GM12878 (cell line): ENCODE results near the gene SEC14L6. TPM values are rescaled to one million over a fixed set of nuclear protein-coding genes. Genes with fewer than 3 reads are reported as not detected.
"Not testable (repeated sequence)": the region's sequence is repeated elsewhere in the genome, so short reads cannot be mapped to it uniquely, and the experiment has no call there.

Experiments
- ATAC-seq: fragments of 200-7000 bp; cut with Tn5 transposase; 3 replicates; pipeline ENCODE4 v1.9.1; 2020; ENCODE audit warnings: mild to moderate bottlenecking, moderate library complexity
- BruUV-seq: library from RNA; stranded (reverse); fragments of 400-500 nt; replicated peaks from 2 replicates; lab custom pipeline; 2021; lab: Mats Ljungman, UMichigan
- CTCF ChIA-PET: fragments of 300-600 bp; sonication (Branson Sonifier 250); formaldehyde crosslinking; extraction: SDS; loops from one replicate; lab custom pipeline; 2021; ENCODE audit warnings: inconsistent platforms; lab: Yijun Ruan, JAX
- POLR2A ChIA-PET: fragments of 350-600 bp; formaldehyde crosslinking; extraction: SDS; loops from one replicate; lab custom pipeline; 2021; ENCODE audit warnings: inconsistent platforms; lab: Charles Lee
- RAD21 ChIA-PET: fragments of 300-600 bp; sonication (Branson Sonifier 250); formaldehyde crosslinking; loops from one replicate; lab custom pipeline; 2023; ENCODE audit warnings: antibody characterized with exemption; ENCODE audit not compliant: unreplicated experiment; lab: Charles Lee
- SMC1A ChIA-PET: fragments of 300-600 bp; sonication (Branson Sonifier 250); formaldehyde crosslinking; loops from one replicate; lab custom pipeline; 2023; ENCODE audit not compliant: unreplicated experiment, uncharacterized antibody; lab: Charles Lee
- DNase-seq: peaks from one replicate; pipeline ENCODE4 v3.0.0-alpha.2; 2011; ENCODE audit warnings: low read depth, low spot score
- FAIRE-seq: peaks from 3 replicates; lab custom pipeline; 2011; peaks lifted over from hg19 to GRCh38; lab: Jason Lieb, UNC
- H2AFZ ChIP-seq: 2 replicates; pipeline ENCODE4 v1.6.0; 2011; ENCODE audit warnings: low read depth, low read length, control low read depth; ENCODE audit not compliant: control insufficient read depth
- H3K27ac ChIP-seq: 2 replicates; pipeline ENCODE4 v1.5.1; 2011; ENCODE audit warnings: control low read depth; ENCODE audit not compliant: control insufficient read depth, insufficient read depth
- H3K27me3 ChIP-seq, 2 experiments: replicated peaks in 1 of 2; 2 replicates each; pipeline versions ENCODE4 v1.6.0 to v1.6.1; 2011; ENCODE audit warnings: low read length in 1 of 2; ENCODE audit not compliant: control insufficient read depth in 2 of 2, insufficient read depth in 2 of 2
- H3K36me3 ChIP-seq, 2 experiments: 2 replicates each; pipeline ENCODE4 v1.5.1; 2011; ENCODE audit warnings: low read length in 1 of 2; ENCODE audit not compliant: control insufficient read depth in 2 of 2, insufficient read depth in 2 of 2
- H3K4me1 ChIP-seq: 2 replicates; pipeline ENCODE4 v1.6.1; 2011; ENCODE audit warnings: mild to moderate bottlenecking, low read length, moderate library complexity, mixed read lengths; ENCODE audit not compliant: control insufficient read depth, insufficient read depth
- H3K4me2 ChIP-seq: 2 replicates; pipeline ENCODE4 v1.6.0; 2011; ENCODE audit warnings: control low read depth; ENCODE audit not compliant: control insufficient read depth, insufficient read depth
- H3K4me3 ChIP-seq: fragments of 200-600 bp; sonication (generic); 2 replicates; pipeline ENCODE4 v1.5.1; 2016
- H3K79me2 ChIP-seq: 2 replicates; pipeline ENCODE4 v1.6.0; 2011; ENCODE audit warnings: low read length; ENCODE audit not compliant: control insufficient read depth, insufficient read depth
- H3K9ac ChIP-seq: 2 replicates; pipeline ENCODE4 v1.8.0; 2011; ENCODE audit warnings: low read length, control low read depth, mixed read lengths; ENCODE audit not compliant: control insufficient read depth, insufficient read depth
- H3K9me3 ChIP-seq: replicated peaks from 3 replicates; pipeline ENCODE4 v1.5.1; 2011; ENCODE audit warnings: mild to moderate bottlenecking, low read length; ENCODE audit not compliant: control insufficient read depth, insufficient read depth
- H4K20me1 ChIP-seq: 2 replicates; pipeline ENCODE4 v1.6.0; 2011; ENCODE audit not compliant: control insufficient read depth, insufficient read depth
- BCL11A ChIP-seq: IDR thresholded peaks from 2 replicates; pipeline ENCODE4 v1.6.1; 2011; ENCODE audit warnings: low read depth, low read length
- CTCF ChIP-seq, 3 experiments: IDR thresholded peaks in 2 of 3; conservative IDR thresholded peaks in 1 of 3; 2 replicates each; pipeline ENCODE4 v1.5.1; 2011; ENCODE audit warnings: low read depth in 3 of 3, low read length in 3 of 3, mild to moderate bottlenecking in 3 of 3, control low read depth in 2 of 3, moderate library complexity in 2 of 3, inconsistent platforms in 1 of 3, mixed read lengths in 1 of 3; ENCODE audit not compliant: control insufficient read depth in 2 of 3, insufficient read depth in 1 of 3; ENCODE audit errors: extremely low read depth in 1 of 3
- EED ChIP-seq: sonication (generic); IDR thresholded peaks from 2 replicates; pipeline ENCODE4 v1.6.1; 2016; ENCODE audit warnings: antibody characterized with exemption, low read depth
- HDAC2 ChIP-seq: fragments of 200-600 bp; sonication (generic); IDR thresholded peaks from 2 replicates; pipeline ENCODE4 v1.6.1; 2017
- HSF1 ChIP-seq: fragments of 150-350 bp; IDR thresholded peaks from 2 replicates; pipeline ENCODE4 v1.6.1; 2014; ENCODE audit warnings: mild to moderate bottlenecking, low read depth, low read length
- JUND ChIP-seq: IDR thresholded peaks from 2 replicates; pipeline ENCODE4 v1.6.1; 2012; ENCODE audit warnings: low read depth, mild to moderate bottlenecking, low read length, improper control_type of control experiment, moderate library complexity
- MTA2 ChIP-seq: fragments of 450-650 bp; IDR thresholded peaks from 2 replicates; pipeline ENCODE4 v1.6.1; 2016; ENCODE audit warnings: low read depth, mild to moderate bottlenecking, moderate library complexity
- POLR2AphosphoS5 ChIP-seq: IDR thresholded peaks from 2 replicates; pipeline ENCODE4 v1.6.1; 2011; ENCODE audit warnings: mild to moderate bottlenecking, low read length, inconsistent platforms
- STAT1 ChIP-seq: fragments of 450-650 bp; conservative IDR thresholded peaks from 2 replicates; pipeline ENCODE4 v1.6.1; 2014; ENCODE audit warnings: antibody characterized with exemption, mild to moderate bottlenecking
- TCF12 ChIP-seq: IDR thresholded peaks from 2 replicates; pipeline ENCODE4 v1.6.1; 2011; ENCODE audit warnings: low read depth, mild to moderate bottlenecking, low read length
- ZNF207 ChIP-seq: fragments of 450-650 bp; IDR thresholded peaks from 2 replicates; pipeline ENCODE4 v1.6.1; 2014; ENCODE audit warnings: antibody characterized with exemption, mild to moderate bottlenecking, borderline replicate concordance
- WGBS: methylation state at CpG from one replicate; pipeline ENCODE4 v1.1.6; 2016; ENCODE audit warnings: low lambda C conversion rate; ENCODE audit not compliant: insufficient replicate concordance, insufficient coverage; ENCODE audit errors: missing lambda C conversion rate; 5-methylcytosine and 5-hydroxymethylcytosine counted together
- in situ Hi-C: fragments of 300-500 bp; cut with MboI; formaldehyde crosslinking; loops from 9 replicates; pipeline ENCODE4 v1.14.3; 2018; ENCODE audit warnings: mixed read lengths
- intact Hi-C: fragments of 100-400 bp; cut with micrococcal nuclease; formaldehyde crosslinking; loops from one replicate; pipeline ENCODE4 v1.14.2; 2022; ENCODE audit not compliant: unreplicated experiment
- polyA plus RNA-seq, 11 experiments: library from polyadenylated mRNA; depleted of rRNA in 4 of 11; unstranded in 6 of 11; stranded (reverse) in 5 of 11; fragments of >200 nt; fragmentation: Nextera tagmentation in 4 of 11; fragmentation: Illumina TruSeq in 1 of 11; extraction: Ambion mirVana in 4 of 11; extraction: Trizol in 1 of 11; gene quantifications; 1 replicate in 1 of 11; 2 replicates in 10 of 11; pipeline versions ENCODE4 v1.2.1 to v1.2.3, GENCODE V29; 2011 to 2016; ENCODE audit warnings: inconsistent platforms in 2 of 11, missing spikeins in 2 of 11, low read depth in 1 of 11
- total RNA-seq, 4 experiments: library from RNA; depleted of rRNA in 3 of 4; stranded (reverse); fragments of >200 nt in 3 of 4; fragmentation: Illumina TruSeq in 1 of 4; extraction: Trizol in 1 of 4; gene quantifications; 2 replicates each; pipeline versions ENCODE4 v1.2.1 to v1.2.3, GENCODE V29; 2013 to 2021
- TF ChIP-seq, protein P1 (sequence below): fragments of 450-650 bp; IDR thresholded peaks from 2 replicates; pipeline ENCODE4 v1.6.1; 2016; ENCODE audit warnings: mild to moderate bottlenecking
- TF ChIP-seq, protein P2 (sequence below): IDR thresholded peaks from 2 replicates; pipeline ENCODE4 v1.6.1; 2011; ENCODE audit warnings: low read depth, mild to moderate bottlenecking, low read length, moderate library complexity, borderline replicate concordance; ENCODE audit errors: extremely low read depth

The SEC14L6 gene
- total and polyA plus RNA-seq, 10 of the 15 experiments (the other 5 are each of a cell fraction or from before 2014, with no cell fraction given): not detected

DNA sequence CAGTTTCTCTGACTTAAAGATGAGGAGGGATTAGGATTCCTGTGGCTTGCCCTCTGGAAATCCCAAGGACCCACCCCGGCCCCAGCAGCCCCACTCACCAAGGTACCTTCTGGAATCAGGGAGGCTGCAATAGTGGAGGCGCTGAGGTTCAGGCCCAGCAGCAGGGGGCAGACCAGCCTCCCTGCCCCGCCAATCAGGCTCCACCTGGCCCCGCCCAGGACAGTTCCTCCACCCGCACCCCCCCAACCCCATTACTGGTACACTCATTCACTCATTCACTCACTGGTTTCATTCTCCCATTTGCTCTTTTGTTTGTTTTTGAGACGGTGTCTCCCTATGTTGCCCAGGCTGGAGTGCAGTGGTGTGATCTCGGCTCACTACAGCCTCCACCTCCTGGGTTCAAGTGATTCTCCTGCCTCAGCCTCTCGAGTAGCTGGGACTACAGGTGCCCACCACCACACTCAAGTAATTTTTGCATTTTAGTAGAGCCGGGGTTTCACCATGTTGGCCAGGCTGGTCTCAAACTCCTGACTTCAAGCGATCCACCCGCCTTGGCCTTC is 14.2 kb upstream of the SEC14L6 start:
- SMC1A ChIA-PET, H3K4me2 ChIP-seq, in situ Hi-C loops, BruUV-seq, POLR2A ChIA-PET, H3K79me2 ChIP-seq, H2AFZ ChIP-seq, H3K9ac ChIP-seq, H3K9me3 ChIP-seq, intact Hi-C loops, DNase-seq, RAD21 ChIA-PET, H4K20me1 ChIP-seq, FAIRE-seq, H3K4me1 ChIP-seq, H3K27ac ChIP-seq, H3K27me3 ChIP-seq, H3K36me3 ChIP-seq, H3K4me3 ChIP-seq: not testable (repeated sequence)
- peak; percentile 82 for ATAC-seq
- WGBS: 49% methylated on average over 11 of the region's 11 CpGs
- TF ChIP-seq, protein P1, sequence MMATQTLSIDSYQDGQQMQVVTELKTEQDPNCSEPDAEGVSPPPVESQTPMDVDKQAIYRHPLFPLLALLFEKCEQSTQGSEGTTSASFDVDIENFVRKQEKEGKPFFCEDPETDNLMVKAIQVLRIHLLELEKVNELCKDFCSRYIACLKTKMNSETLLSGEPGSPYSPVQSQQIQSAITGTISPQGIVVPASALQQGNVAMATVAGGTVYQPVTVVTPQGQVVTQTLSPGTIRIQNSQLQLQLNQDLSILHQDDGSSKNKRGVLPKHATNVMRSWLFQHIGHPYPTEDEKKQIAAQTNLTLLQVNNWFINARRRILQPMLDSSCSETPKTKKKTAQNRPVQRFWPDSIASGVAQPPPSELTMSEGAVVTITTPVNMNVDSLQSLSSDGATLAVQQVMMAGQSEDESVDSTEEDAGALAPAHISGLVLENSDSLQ: peak; percentile 63
- peak in 2 of 3 experiments; percentile 14 to 39; a peak in 2 of 6 replicates for TF ChIP-seq CTCF (IDR thresholded peaks at IDR 0.05 in 2 of 3, conservative IDR thresholded peaks at IDR 0.05 in 1 of 3; ENCODE audit: control insufficient read depth in 2 of 3, extremely low read depth in 1 of 3, insufficient read depth in 1 of 3, low read depth in 3 of 3, low read length in 3 of 3)
- CTCF ChIA-PET: interaction anchor here (1.6 kb wide), 1 partner anchor 40 kb away, joined by 7 read pairs; no protein-coding TSS in a partner anchor

- H3K9me3 ChIP-seq: no peaks in the 10 kb centered on the region
- H3K4me1 ChIP-seq: no peaks in the 10 kb centered on the region
- H3K9ac ChIP-seq: no peak overlapping the region
- ChIA-PET CTCF (no interaction called here), SMC1A (no interaction called here), RAD21 (no interaction called here), POLR2A (no interaction called here)
- no peaks in the 10 kb centered on the region; the same call in 1 of the 2 replicates for H4K20me1 ChIP-seq
- intact Hi-C loops: no loop called here
- H3K4me2 ChIP-seq: no peak overlapping the region
- H3K79me2 ChIP-seq: no peaks in the 10 kb centered on the region
- H3K27me3 ChIP-seq: no peaks in the 10 kb centered on the region; a peak in 1 of 4 replicates
- no peak overlapping the region for H3K27ac ChIP-seq
- no peaks in the 10 kb centered on the region for H3K36me3 ChIP-seq
- BruUV-seq: no TSS peak
- no peak for ATAC-seq
- no peak for DNase-seq
- no peak for FAIRE-seq
- 48% methylated on average over 6 of the region's 6 CpGs for WGBS
- no peak overlapping the region for H2AFZ ChIP-seq
- in situ Hi-C loops: no loop called here
- no peak overlapping the region for H3K4me3 ChIP-seq
- TF ChIP-seq STAT1 (no peak), HSF1 (no peak), JUND (no peak), HDAC2 (no peak), MTA2 (no peak), EED (no peak), ZNF207 (no peak), TCF12 (no peak), BCL11A (no peak), POLR2AphosphoS5 (no peak)
- TF ChIP-seq, protein P2, sequence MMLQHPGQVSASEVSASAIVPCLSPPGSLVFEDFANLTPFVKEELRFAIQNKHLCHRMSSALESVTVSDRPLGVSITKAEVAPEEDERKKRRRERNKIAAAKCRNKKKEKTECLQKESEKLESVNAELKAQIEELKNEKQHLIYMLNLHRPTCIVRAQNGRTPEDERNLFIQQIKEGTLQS: no peak
Measured at GRCh38 chr22:30559889-30560288, 13.3 kb upstream of the SEC14L6 start.
